Adipocyte (in vitro differentiated cells): ENCODE results near the gene CD52.
A peak's percentile ranks its signal among the peaks of the same experiment; 100 is the strongest.

Source experiments
- DNase-seq: peaks from one replicate; pipeline ENCODE4 v3.0.0-alpha.2; 2015; ENCODE audit warnings: low read depth
- H3K27me3 ChIP-seq: replicated peaks from 2 replicates; pipeline ENCODE4 v1.7.0; 2013; ENCODE audit warnings: mild to moderate bottlenecking, low read length, moderate library complexity; ENCODE audit not compliant: control insufficient read depth, insufficient read depth
- H3K36me3 ChIP-seq: 2 replicates; pipeline ENCODE4 v1.7.0; 2013; ENCODE audit warnings: low read length, mild to moderate bottlenecking, moderate library complexity; ENCODE audit not compliant: control insufficient read depth, insufficient read depth, severe bottlenecking
- H3K4me1 ChIP-seq: 2 replicates; pipeline ENCODE4 v1.7.0; 2013; ENCODE audit warnings: mild to moderate bottlenecking, low read length, moderate library complexity; ENCODE audit not compliant: control insufficient read depth, insufficient read depth
- H3K4me3 ChIP-seq: 2 replicates; pipeline ENCODE4 v1.7.0; 2013; ENCODE audit warnings: mild to moderate bottlenecking, low read length, moderate library complexity
- H3K9ac ChIP-seq: 2 replicates; pipeline ENCODE4 v1.7.0; 2013; ENCODE audit warnings: mild to moderate bottlenecking, low read length, moderate library complexity
- H3K9me3 ChIP-seq: 2 replicates; pipeline ENCODE4 v1.7.0; 2013; ENCODE audit warnings: mild to moderate bottlenecking, low read length, moderate library complexity; ENCODE audit not compliant: control insufficient read depth

The CD52 gene

DNA sequence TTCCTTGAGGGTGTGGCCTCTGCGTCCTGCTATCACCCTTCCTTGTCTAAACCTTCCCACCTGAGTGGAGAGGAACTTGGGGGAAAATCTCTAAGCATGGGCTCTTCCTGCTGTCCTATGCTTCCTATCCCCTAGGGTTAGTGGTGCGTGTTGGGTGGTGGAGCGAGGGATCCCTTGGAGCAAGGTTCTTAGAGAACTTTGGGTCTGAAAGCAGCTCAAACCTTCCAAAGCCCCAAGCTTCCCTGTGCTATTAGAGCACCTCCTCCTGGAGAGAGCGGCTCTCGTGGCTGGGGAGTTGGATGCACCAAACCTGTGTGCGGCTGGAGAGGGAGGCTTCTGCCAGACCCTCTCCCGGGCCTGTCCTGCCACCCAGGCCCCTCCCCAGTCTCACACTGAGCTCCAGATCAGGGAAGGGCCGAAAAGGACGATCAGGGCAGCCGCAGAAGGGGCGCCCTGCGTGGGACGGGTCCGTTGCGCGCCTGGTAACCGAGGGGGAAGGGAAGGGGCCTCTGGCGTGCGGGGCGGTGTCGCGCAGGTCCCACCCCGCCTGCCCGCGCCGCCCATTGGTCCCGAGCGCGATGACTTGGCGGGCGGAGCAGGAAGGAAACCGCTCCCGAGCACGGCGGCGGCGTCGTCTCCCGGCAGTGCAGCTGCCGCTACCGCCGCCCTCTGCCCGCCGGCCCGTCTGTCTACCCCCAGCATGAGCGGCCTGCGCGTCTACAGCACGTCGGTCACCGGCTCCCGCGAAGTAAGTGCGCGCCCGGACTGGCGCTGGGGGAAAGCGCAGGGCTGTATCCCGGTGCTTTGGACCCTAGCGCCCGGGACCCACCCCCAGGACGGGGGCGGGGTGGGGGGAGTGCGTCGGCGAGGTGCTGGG is 38.1 kb upstream of the CD52 start, which contains the start of gene SH3BGRL3:
TSS of gene SH3BGRL3 (plus strand) at position 631 of the 877 bp plus-strand sequence. CDS start at position 701, 70 bp downstream.
- H3K4me3 ChIP-seq: peak within 1 kb of the TSS; percentile 85
- peak; percentile 95 for DNase-seq
- peak within 1 kb of the TSS; percentile 93 for H3K9ac ChIP-seq
- peaks cover 4% of the 10 kb centered on the region for H3K36me3 ChIP-seq
- H3K9me3 ChIP-seq: no peaks in the 10 kb centered on the region
- H3K4me1 ChIP-seq: peaks cover 86% of the 10 kb centered on the region
- H3K27me3 ChIP-seq: no peaks in the 10 kb centered on the region

DNA sequence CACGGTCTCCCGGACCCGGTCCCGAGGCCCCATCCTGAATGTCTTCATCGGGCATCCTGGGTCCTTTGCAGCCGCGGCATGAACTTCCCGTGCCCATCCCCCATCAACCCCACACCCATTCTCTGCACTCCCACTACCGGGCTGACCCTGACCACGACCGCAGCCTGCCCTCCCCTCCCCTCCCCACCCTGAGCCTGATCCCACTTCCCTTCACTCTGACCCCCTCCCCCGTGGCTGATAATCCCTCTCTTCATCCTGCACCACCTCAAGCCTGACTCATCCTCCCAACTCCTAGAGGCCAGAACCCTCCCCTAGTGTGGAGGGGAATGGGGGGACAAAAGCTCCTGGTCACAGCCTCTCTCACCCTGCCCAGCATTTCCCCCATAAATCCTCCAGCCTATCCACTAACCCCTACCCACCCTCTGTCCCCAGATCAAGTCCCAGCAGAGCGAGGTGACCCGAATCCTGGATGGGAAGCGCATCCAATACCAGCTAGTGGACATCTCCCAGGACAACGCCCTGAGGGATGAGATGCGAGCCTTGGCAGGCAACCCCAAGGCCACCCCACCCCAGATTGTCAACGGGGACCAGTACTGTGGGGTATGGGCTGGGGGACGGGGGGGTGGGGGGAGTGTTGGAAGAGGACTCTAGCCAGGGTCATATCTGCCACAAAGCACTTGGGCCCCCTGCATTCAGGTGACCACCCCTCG is 37.3 kb upstream of the CD52 start:
- Histone ChIP-seq H3K27me3 (no peaks in the 10 kb centered on the region), H3K4me3 (peak overlapping the region; percentile 85), H3K9me3 (no peaks in the 10 kb centered on the region), H3K36me3 (peaks cover 4% of the 10 kb centered on the region), H3K9ac (peak overlapping the region; percentile 93), H3K4me1 (peaks cover 86% of the 10 kb centered on the region)
- peak; percentile 64 for DNase-seq

DNA sequence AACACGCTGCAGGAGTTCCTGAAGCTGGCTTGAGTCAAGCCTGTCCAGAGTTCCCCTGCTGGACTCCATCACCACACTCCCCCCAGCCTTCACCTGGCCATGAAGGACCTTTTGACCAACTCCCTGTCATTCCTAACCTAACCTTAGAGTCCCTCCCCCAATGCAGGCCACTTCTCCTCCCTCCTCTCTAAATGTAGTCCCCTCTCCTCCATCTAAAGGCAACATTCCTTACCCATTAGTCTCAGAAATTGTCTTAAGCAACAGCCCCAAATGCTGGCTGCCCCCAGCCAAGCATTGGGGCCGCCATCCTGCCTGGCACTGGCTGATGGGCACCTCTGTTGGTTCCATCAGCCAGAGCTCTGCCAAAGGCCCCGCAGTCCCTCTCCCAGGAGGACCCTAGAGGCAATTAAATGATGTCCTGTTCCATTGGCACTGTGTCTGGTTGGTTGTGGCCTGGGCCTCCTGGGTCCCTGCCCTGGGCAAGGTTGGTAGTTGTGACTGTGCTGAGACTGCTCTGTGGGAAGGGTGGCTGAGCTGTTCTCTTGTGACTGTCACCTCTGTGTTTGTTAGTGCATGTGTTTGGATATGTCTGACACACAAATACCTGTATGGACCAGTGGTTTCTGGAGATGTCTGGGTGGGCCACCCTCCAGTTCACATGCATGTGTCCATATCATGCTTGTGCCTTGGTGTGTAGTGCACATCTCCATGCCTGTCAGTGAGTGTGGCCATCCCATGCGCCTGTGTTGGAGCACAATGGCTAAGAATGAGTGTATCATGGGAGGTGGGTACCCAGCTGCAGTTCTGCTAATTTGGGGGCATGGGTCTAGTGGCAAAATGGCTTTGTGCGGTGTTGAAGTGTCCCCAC is 36.4 kb upstream of the CD52 start:
- Histone ChIP-seq H3K9ac (peak overlapping the region; percentile 93), H3K9me3 (no peaks in the 10 kb centered on the region), H3K4me3 (peak overlapping the region; percentile 85), H3K4me1 (peaks cover 84% of the 10 kb centered on the region), H3K36me3 (peaks cover 4% of the 10 kb centered on the region), H3K27me3 (no peaks in the 10 kb centered on the region)
- peak; percentile 52 for DNase-seq

DNA sequence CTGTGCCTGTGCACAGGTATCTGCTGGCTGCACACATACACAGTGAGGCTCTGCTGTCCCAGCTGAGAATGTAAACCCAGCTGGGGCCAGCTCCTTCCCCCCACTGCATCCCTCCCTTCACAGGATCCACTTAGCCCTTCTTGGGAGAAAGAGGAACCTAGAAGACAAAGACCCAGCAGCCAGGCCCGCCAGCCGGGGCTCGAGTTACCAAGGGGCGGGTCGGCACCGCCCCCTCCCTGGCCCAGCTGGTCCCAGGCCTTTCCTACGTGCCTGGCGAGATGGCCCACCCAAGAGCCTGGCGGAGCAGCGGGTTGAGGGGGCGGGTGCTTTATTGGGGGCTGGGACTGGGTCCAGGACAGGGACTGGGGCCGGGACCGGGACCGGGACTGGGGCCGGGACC is 35.8 kb upstream of the CD52 start:
- Histone ChIP-seq H3K36me3 (peaks cover 4% of the 10 kb centered on the region), H3K4me1 (peaks cover 81% of the 10 kb centered on the region), H3K27me3 (no peaks in the 10 kb centered on the region), H3K9me3 (no peaks in the 10 kb centered on the region), H3K4me3 (peak overlapping the region; percentile 85), H3K9ac (peak overlapping the region; percentile 93)
- DNase-seq: peak; percentile 64

DNA sequence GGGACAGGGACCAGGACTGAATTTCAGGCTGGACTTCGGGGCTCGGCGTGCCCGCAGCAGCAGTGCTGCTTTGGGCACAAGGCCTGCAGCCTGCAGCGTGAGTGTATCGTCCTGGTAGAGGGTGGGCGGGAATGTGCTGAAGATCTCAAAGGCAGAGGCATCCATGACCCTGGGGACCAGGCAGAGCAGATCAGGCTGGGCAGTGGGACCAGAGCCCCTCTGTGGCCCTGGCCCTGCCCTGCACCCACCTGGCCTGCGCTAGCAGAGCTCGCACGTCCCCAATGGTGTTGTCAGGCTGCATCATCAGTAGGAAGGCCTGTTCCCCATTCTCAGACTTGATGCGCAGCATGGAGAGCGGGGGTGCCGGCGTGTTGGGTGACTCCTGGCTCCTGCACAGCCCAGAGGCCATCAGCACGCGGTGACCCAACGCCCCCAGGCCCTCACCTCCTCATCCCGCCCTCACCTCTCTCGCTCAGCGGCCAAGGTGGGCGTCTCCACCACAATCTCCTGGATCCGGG is 35.3 kb upstream of the CD52 start:
- no peak for DNase-seq
- Histone ChIP-seq H3K9me3 (no peaks in the 10 kb centered on the region), H3K27me3 (no peaks in the 10 kb centered on the region), H3K9ac (peak overlapping the region; percentile 65), H3K36me3 (peaks cover 4% of the 10 kb centered on the region), H3K4me3 (peak overlapping the region; percentile 29), H3K4me1 (peaks cover 81% of the 10 kb centered on the region)

DNA sequence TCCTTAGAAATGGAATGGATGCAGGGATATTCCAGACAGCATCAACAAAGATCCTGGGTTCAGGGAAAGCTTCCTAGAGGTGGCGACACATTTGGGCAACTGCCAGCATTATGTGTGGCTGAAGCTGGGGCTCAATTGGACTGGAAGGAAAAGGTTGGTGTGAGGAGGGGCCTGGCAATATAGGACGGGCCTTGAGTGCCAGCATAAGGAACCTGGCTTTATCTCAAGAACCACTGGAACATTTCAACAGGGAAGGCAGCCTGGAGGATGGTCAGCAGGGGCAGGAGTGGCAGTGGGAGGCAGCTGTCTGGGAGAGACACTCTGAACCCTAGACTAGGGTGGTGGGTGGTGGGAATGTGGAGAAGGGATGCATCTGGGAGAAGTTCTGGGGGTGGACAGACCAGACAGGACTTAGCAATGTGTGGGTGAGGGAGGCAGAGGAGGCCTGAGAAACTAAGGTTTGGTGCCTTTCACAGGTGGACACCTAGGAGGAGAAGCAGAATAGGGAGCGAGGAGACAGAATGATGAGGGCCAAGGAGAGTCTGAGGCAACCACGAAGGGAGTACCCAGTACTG is 34.4 kb upstream of the CD52 start:
- Histone ChIP-seq H3K27me3 (no peaks in the 10 kb centered on the region), H3K36me3 (peaks cover 4% of the 10 kb centered on the region), H3K9ac (peak overlapping the region; percentile 75), H3K9me3 (no peaks in the 10 kb centered on the region), H3K4me3 (no peak overlapping the region), H3K4me1 (peaks cover 79% of the 10 kb centered on the region)
- DNase-seq: no peak

DNA sequence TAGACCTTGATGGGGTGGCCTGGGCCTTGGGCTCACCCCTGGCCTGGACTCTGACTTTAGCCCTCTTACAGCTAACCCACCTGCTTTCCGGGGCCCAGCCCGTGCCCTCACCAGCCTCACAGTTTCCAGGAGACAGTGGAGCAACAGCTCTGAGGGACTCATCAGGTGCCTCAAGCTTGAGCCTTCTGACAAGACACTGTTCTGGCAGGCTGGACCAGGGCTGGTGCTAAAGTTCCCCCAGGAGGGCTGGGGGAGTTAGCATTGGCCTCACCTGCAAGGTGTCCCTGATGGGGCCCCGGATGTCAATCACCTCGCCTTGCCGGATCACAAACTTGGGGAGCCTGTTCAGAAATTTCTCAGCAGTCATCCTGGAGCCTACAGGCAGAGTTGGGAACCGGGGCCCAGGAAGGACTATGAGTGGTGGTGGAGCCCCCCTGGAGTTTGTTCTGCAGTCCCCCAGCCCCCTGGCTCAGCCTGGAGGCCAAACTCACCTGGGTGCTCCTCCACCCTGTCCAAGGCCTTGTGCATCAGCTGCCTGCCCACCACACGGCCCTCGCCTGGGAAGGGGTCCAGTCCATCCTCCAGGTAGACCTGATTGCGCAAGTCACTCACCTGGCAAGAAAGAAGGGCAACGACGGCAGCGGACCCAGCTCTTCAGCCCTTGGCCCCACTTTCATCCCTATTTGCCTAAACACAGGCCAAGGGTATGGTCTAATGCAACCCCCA is 33.7 kb upstream of the CD52 start:
- H3K36me3 ChIP-seq: peaks cover 4% of the 10 kb centered on the region
- H3K9ac ChIP-seq: peak overlapping the region; percentile 75
- no peaks in the 10 kb centered on the region for H3K27me3 ChIP-seq
- H3K4me3 ChIP-seq: peak overlapping the region; percentile 47
- no peaks in the 10 kb centered on the region for H3K9me3 ChIP-seq
- peaks cover 76% of the 10 kb centered on the region for H3K4me1 ChIP-seq
- no peak for DNase-seq

DNA sequence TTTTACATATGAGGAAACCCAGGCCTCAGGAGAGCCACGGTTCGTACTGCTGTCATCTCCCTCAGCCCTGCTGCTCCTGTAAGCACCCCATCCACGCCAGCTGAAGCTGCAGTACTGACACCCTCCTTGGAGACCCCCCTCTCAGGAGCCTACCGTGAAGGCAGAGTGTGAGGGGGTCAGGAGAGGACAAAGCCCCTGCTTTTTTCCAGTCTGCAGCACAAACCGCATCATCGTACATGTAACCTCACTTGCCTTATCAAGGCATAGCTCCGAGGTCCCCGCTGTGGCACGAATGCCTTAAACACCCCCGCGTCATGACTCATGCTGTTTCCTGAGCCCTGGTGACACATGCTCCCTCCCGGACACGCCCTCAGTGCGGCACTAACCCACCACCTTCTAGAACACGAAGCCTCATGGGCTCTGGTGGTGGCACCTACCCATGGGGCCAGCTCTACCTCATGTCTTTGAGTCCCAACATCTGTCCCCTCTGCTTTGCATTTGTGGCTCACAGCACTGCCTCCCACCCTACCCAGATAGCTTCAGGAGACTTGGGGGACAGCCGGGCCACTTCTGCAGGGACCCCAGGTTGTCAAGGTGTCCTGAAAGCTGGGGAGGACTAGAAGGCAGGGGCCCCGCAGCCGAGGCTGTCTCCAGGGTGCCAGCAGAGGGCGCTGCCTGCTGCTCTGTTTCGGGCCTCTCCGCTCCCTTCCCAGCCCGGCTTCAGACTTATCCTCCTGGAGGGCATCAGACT is 33.0 kb upstream of the CD52 start:
- Histone ChIP-seq H3K36me3 (peaks cover 4% of the 10 kb centered on the region), H3K9ac (peak overlapping the region; percentile 75), H3K9me3 (no peaks in the 10 kb centered on the region), H3K27me3 (no peaks in the 10 kb centered on the region), H3K4me3 (peak overlapping the region; percentile 47), H3K4me1 (peaks cover 69% of the 10 kb centered on the region)
- peak; percentile 95 for DNase-seq

DNA sequence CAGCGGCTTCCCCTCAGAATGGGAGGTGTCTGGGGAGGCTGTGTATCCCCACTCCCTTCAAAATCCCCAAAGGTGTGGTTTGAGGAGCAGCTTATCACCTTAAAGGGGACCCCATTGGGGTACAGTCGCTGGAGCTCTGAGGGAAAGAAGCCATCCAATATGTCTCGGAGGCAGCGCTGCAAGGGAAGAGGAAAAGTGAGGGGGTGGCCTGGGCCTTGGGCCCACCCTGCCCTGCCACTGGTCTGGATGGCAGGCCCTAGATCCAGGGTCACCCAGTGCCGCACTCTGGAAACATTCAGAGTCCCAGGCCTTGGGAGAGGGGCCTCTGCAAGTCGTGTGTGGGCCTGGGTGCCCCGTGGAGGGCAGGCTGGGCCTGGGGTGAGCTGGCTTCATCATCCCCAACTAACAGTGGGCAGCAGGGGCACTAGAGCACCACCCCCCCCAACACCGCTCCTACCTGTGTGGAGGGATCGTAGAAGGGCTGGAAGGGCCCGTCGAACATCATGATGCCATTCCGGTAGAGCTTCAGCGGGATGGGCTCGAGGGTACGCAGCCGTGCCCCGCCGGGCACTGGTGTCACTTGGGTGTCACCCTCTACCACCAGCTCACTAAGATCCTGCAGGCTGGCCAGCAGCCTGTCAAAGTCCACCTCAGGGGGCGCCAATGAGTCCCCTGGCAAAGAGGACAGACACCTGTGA is 32.2 kb upstream of the CD52 start:
- peaks cover 69% of the 10 kb centered on the region for H3K4me1 ChIP-seq
- peaks cover 4% of the 10 kb centered on the region for H3K36me3 ChIP-seq
- H3K27me3 ChIP-seq: no peaks in the 10 kb centered on the region
- no peaks in the 10 kb centered on the region for H3K9me3 ChIP-seq
- no peak for DNase-seq
- no peak overlapping the region for H3K4me3 ChIP-seq
- H3K9ac ChIP-seq: peak overlapping the region; percentile 75
